ENCODE data around the gene NEK10. TPM values are rescaled to one million over a fixed set of nuclear protein-coding genes. Genes with fewer than 3 reads are reported as not detected.

The NEK10 gene
- total RNA-seq, 2 experiments from 2014 or later: 0.29 to 0.58 TPM

- peaks cover 5% of the 10 kb centered on the region for H3K9me3 Mint-ChIP-seq
- intact Hi-C loops (cut with micrococcal nuclease): no loop called here
- TF ChIP-seq CTCF (IDR thresholded peaks at IDR 0.05): no peak
- H3K36me3 Mint-ChIP-seq (ENCODE audit: low read depth): no peaks in the 10 kb centered on the region
- no peaks in the 10 kb centered on the region for H3K27me3 Mint-ChIP-seq
- ChIA-PET POLR2A (no interaction called here), CTCF (interaction anchor here (0.9 to 1.7 kb wide), 3 partner anchors 9 to 193 kb away, joined by 3 to 4 read pairs (median 3); no protein-coding TSS in a partner anchor)
- H3K27ac Mint-ChIP-seq: no peak overlapping the region
- DNase-seq (no peak), ATAC-seq (no peak)
- no peak overlapping the region for H3K4me3 Mint-ChIP-seq
- H3K4me1 Mint-ChIP-seq (ENCODE audit: low read depth): no peaks in the 10 kb centered on the region
Measured at GRCh38 chr3:27326629-27327545, 42.3 kb downstream of the NEK10 start.

GRCh38 chr3:27326202-27326601 is 43.0 kb downstream of the NEK10 start:
- H3K4me3 Mint-ChIP-seq: no peak overlapping the region
- intact Hi-C loops (cut with micrococcal nuclease): no loop called here
- no peak for TF ChIP-seq CTCF (IDR thresholded peaks at IDR 0.05)
- H3K36me3 Mint-ChIP-seq (ENCODE audit: low read depth): no peaks in the 10 kb centered on the region
- peaks cover 5% of the 10 kb centered on the region for H3K9me3 Mint-ChIP-seq
- no peaks in the 10 kb centered on the region for H3K4me1 Mint-ChIP-seq (ENCODE audit: low read depth)
- no peaks in the 10 kb centered on the region for H3K27me3 Mint-ChIP-seq
- ChIA-PET CTCF (interaction anchor here (0.9 to 1.7 kb wide), 4 partner anchors 8 to 192 kb away, joined by 3 to 4 read pairs (median 3); no protein-coding TSS in a partner anchor), POLR2A (no interaction called here)
- DNase-seq (no peak), ATAC-seq (no peak)
- no peak overlapping the region for H3K27ac Mint-ChIP-seq

- no peaks in the 10 kb centered on the region for H3K4me1 Mint-ChIP-seq (ENCODE audit: low read depth)
- no peak overlapping the region for H3K4me3 Mint-ChIP-seq
- POLR2A ChIA-PET: no interaction called here
- peak; percentile 10 for TF ChIP-seq CTCF (IDR thresholded peaks at IDR 0.05)
- DNase-seq (no peak), ATAC-seq (no peak)
- no peaks in the 10 kb centered on the region for H3K36me3 Mint-ChIP-seq (ENCODE audit: low read depth)
- CTCF ChIA-PET: interaction anchor here (1.1 to 1.7 kb wide), 2 partner anchors 19 to 41 kb away, joined by 3 to 4 read pairs; no protein-coding TSS in a partner anchor
- no peaks in the 10 kb centered on the region for H3K27me3 Mint-ChIP-seq
- H3K9me3 Mint-ChIP-seq: peaks cover 5% of the 10 kb centered on the region
- no peak overlapping the region for H3K27ac Mint-ChIP-seq
- intact Hi-C loops (cut with micrococcal nuclease): no loop called here
Measured at GRCh38 chr3:27325419-27325818, 43.8 kb downstream of the NEK10 start.

GRCh38 chr3:27324686-27325085 is 44.5 kb downstream of the NEK10 start:
- TF ChIP-seq CTCF (IDR thresholded peaks at IDR 0.05): no peak
- DNase-seq: no peak
- ChIA-PET POLR2A (no interaction called here), CTCF (interaction anchor here (1.7 kb wide), 1 partner anchor 19 kb away, joined by 4 read pairs; no protein-coding TSS in a partner anchor)
- Mint-ChIP-seq H3K4me3 (no peak overlapping the region), H3K27ac (no peak overlapping the region), H3K27me3 (no peaks in the 10 kb centered on the region), H3K4me1 (ENCODE audit: low read depth) (no peaks in the 10 kb centered on the region), H3K9me3 (peaks cover 5% of the 10 kb centered on the region), H3K36me3 (ENCODE audit: low read depth) (no peaks in the 10 kb centered on the region)
- intact Hi-C loops (cut with micrococcal nuclease): no loop called here
- ATAC-seq: no peak

GRCh38 chr3:27323087-27323570 is 46.1 kb downstream of the NEK10 start:
- ChIA-PET CTCF (no interaction called here), POLR2A (no interaction called here)
- no peaks in the 10 kb centered on the region for H3K27me3 Mint-ChIP-seq
- H3K36me3 Mint-ChIP-seq (ENCODE audit: low read depth): no peaks in the 10 kb centered on the region
- intact Hi-C loops (cut with micrococcal nuclease): no loop called here
- H3K4me1 Mint-ChIP-seq (ENCODE audit: low read depth): no peaks in the 10 kb centered on the region
- H3K27ac Mint-ChIP-seq: no peak overlapping the region
- ATAC-seq (no peak), DNase-seq (no peak)
- no peaks in the 10 kb centered on the region for H3K9me3 Mint-ChIP-seq
- TF ChIP-seq CTCF (IDR thresholded peaks at IDR 0.05): no peak
- H3K4me3 Mint-ChIP-seq: no peak overlapping the region

Measured in activated CD8-positive, alpha-beta T cell treated with anti-CD3 and anti-CD28 coated beads for 36 hours (primary cell).